DMS79 treated with DMSO at 0.1 percent for 48 hours (cell line): ENCODE results near the gene ARHGAP26.

Source experiments
- DNase-seq: peaks from one replicate; lab custom pipeline; 2025; lab: John Stamatoyannopoulos, UW

Gene ARHGAP26

DNA sequence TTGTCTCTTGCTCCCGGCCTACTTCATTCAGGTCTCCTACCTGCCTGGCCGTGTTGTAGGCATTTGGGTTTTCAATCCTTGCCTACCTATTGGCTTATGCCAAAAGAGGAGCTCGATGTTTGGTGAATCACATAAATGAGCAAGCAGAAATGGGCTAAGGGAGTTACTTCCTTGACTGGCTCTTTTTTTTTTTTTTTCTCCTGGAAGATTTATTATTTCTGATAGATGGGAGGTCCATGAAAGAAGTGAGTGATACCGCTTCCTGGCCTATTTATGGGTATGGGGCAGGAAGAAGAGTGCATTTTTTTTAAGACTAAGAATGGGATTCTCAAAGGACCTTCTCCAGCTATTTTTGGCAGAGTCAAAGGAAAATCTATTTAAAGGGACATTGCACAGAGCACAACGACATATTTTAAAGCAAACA is 294.1 kb downstream of the ARHGAP26 start:
- no peak for DNase-seq

DNA sequence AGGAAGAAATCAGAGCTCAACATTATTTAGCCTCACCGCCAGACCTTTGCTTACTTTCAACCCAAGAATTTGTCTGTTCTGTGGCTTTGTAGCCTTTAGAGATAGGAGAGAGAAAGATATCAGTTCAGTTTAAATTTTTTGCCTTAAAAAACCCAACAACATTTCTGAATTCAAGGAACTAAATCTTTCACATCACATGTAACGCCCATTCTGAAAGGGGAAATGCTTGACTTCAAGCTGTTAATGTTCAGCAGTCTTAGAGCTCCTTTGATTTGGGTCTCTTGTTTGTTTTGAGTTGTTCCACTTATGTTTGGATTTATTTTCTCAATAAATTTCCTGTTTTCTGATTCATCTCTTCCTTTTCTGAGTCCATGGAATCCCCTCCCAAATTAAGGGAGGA is 294.5 kb downstream of the ARHGAP26 start:
- DNase-seq: no peak

DNA sequence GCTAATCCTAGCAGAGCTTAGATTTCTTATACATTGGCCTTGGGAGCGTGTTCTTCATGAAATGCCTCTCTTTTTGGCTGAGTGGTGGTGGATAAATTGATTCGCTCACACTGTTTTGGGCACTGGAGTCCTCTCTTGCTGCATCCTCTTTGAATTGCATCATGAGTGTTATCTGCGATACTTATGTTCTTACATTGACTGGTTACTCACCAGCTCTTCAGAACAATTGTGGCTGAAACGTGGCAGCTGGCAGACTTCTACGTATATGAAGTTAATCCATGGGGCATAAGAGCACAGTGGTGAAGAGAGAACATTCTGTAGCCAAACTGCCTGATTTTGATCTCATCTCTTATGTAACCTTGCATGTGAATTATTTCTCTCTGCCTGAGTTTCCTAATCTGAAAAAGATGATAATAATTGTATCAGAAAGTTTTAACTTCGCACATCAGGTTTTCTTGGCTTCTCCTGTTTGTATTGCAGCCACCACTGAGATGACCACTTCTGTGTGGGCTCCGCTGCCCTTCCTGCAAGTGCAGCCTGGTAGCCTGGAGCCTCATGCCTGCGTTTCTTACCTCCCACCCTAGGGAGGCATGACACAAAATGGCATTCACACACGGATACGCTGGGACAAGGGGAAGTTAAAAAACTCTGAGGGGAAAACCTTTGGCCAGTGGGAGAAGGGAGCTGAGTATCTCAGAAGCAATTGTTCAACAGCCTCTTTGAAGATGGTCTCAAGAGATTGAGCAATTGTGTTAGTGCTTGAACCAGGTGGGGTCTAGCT is 295.2 kb downstream of the ARHGAP26 start:
- DNase-seq: no peak

DNA sequence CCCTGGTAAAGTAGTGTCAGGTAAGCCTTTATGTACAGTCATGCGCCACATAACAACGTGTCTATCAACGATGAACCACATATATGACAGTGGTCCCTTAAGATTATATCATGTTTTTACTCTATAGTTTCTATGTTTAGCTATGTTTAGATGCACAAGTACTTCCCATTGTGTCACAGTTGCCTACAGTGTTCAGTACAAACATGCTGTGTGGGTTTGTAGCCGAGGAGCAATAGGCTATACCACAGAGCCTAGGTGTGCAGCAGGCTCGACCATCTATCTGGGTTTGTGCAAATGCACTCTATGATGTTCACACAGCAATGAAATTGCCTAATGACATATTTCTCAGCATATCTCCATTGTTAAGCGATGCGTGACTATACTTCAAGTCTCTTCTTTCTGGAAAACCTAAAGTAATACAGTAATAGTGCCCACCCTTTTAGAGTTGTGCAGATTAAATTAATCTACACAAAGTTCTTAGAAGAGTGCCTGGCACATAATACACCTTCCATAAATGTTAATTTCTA is 295.9 kb downstream of the ARHGAP26 start:
- no peak for DNase-seq

DNA sequence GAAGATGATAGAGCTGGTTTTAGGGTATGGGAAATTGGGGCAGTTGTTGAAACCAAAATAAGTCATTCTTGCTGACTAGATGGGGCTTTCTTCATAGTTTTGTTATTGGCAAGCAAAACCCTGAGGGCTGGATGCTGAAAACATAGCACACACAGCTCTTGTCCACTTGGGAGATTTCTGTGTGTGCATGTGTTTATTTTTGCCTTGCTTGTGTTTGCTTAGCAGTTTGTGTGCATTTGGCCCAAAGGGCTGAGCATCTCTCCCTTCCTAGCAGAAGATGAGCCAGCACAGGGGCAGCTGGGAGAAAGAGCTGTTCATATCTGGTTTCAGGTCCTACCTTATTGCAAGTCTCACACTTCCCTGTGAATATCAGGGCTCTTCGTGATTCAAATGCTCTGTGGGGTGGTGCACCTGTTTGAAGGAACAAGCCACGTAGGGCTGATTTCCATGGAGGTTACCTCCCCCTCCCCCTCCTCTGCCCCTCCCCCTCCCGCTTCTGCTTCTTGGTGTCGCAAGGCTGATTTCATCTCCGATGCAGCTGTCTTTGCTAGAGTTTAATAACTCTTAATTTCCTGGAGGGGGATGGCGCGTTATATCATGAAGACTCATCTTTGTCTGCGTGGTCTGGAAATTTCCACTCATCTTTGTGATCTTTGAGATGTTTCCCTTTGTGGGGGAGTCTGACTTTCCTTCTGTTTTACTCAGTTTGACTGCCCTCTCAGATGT is 296.5 kb downstream of the ARHGAP26 start:
- DNase-seq: no peak

DNA sequence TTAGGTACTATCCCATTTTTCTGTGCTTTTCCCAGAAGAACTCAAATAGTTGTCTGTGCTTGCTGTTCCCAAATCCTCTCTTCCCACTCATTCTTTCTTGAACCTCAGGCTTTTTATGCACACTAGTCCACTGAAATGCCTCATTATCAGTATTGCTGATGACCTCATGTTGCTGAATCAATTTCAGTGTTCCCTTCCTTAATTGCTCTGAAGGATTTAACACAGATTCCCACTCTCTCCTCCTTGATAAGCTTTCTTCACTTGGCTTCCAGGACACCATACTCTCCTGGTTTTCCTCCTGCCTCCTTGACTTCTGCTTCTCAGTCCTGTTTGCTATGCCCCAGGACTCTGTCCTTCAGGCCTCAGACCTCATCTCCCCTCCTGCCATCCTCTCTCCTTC is 298.5 kb downstream of the ARHGAP26 start:
- DNase-seq: no peak

DNA sequence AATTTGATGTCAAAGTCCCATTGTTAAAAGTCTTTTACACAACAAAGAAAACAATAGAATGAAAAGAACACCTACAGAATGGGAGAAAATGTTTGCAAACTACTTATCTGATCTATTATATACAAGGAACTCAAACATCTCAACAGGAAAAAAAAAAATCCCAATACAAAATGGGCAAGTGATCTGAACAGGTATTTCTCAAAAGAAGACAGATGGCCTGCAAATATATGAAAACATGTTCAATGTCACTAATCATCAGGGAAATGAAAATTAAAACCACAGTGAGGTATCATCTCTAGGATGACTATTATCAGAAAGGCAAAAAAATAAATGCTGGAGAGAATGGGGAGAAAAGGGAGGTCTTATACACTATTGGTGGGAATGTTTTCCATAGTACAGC is 301.8 kb downstream of the ARHGAP26 start:
- DNase-seq: no peak

DNA sequence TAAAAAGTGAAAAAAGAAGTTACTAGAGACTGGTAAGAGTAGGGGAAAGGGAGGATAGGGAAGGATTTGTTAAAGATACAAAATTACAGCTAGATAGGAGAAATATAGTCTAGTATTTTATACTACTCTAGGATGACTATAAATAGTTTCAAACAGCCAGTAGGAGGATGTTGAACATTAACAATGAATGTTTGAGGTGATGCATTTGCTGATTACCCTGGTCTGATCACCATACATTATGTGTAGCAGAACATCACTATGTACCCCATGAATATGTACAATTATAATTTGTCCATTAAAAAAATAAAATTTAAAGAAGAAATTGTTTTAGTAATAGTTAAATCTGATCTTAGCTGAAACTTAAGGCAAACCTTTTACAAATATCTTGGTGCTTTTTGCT is 302.6 kb downstream of the ARHGAP26 start:
- no peak for DNase-seq

DNA sequence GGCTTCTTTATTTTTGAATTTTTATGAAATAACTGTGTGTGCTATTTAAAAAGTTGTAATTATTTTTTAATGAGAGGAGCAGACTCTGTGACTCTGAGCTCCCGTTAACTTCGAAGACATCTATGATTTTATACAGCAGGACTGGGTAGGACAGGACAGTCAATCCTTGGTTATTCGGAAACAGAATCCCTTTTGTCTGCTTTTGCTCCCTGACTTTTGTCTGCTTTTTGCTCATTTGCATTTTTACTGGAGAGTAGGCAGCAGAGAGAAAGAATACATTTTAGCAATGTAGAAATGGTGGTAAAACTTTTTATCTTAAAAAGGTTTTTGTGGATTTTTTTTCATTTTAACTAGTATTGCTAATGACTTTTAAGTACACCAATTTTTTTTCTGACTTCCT is 303.6 kb downstream of the ARHGAP26 start:
- no peak for DNase-seq

DNA sequence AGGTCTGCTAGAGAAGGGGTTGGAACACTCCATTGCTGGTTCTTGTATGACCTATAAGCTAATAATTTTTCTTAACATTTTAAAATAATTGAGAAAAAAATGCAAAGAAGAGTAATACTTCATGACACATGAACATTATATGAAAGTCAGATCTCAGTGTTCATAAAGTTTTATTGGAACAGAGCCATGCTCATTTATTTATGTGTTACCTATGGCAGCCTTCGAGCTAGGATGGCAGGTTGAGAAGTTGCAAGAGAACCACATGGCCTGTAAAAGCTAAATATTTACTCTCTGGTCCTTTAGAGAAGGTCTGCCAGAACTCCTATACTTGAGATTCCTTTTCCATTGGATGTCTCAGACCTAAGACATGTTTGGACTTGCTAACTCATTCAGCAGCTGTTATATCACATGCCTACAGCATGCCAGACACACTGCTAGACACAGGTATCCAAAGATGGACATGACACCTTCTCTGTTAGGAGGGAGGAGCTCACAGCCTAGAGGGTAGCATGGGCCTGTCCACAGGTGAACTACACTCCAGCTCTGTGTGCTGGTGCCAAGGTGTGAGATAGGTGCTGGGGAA is 304.3 kb downstream of the ARHGAP26 start:
- DNase-seq: peak; percentile 11

DNA sequence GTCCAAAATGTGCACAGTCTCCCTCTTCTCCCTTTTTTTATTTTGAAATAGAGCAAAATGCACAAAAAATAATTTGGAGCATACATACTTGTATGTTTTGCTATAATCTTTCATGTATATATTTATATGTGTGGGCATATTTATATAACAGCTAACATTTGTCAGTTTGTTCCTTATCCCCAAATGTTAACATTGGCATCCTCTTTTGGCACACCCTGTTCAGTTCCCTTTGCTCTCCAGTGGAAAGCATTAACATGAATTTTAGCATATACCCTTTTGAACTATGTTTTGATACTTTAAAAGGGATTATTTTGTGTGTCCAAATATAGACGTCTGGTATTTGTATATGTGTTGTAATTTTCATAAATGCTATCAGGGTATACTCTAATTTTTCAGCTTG is 306.2 kb downstream of the ARHGAP26 start:
- no peak for DNase-seq

DNA sequence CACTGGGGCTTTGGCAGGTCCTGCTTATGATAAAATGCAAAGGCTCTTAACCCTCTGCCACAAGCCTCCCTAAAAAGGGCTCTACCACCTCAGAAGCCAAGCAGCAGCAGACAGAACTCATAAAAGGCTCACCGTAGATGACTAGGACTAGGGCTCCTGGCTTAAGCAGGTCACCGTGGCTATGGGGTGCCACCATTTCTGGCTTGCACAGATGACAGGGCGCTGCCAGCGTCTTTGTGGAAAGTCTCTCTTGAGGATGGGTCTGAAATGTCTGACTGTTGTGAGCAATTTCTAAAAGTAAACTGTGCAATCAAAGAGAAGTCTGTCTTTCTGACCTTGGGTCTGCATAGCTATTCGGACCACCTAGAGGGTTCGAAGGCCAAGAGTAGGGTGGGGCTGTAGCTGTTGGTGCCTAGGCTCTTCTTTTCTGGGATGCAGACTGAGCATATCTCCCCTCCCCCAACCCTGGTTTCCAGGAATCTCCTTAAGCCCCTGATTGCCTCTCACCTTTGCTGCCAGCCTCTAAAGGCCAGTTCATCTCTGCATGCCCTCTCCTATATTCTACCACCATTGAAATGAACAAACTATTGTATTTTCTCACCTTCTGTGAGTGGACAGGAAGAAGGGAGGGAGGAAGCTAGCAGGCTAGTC is 307.4 kb downstream of the ARHGAP26 start:
- DNase-seq: no peak

DNA sequence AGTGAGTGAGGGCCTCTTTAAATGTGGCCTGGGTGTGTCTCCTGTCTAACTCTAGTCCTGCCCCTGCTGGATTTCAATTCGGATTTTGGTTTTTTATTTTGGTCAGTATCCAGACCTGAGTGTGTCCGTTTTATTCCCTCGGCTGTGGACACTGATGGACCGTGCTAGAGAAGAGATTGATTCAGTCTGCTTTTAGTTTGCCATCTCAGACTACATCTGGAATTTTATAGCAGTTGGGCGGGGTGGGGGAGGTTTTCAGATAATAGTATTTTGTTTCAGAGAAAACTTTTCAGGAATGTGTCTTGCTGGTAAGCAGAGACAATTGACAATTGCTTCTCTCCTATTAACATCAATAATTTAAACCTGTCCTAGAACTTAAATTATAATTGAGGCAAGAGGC is 308.1 kb downstream of the ARHGAP26 start:
- no peak for DNase-seq

DNA sequence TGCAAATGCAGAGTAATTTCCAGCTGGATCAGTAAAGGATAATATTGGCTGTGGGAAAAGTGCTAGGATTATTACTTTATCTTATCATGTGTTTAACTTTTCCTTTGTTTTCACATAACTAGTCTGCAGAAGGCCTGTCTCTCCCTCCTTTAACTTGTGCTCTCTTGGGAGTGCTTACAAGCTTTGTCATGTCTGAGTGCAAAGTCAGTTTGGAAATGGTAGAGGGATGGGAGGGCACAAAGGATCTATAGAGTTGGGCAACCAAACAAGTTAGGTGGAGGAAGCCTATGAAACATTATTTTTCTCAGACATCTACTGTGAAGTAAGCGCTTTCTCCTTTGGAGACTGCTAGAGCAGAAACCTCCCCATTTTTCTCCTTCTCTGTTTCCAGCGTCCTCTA is 308.8 kb downstream of the ARHGAP26 start:
- DNase-seq: no peak

DNA sequence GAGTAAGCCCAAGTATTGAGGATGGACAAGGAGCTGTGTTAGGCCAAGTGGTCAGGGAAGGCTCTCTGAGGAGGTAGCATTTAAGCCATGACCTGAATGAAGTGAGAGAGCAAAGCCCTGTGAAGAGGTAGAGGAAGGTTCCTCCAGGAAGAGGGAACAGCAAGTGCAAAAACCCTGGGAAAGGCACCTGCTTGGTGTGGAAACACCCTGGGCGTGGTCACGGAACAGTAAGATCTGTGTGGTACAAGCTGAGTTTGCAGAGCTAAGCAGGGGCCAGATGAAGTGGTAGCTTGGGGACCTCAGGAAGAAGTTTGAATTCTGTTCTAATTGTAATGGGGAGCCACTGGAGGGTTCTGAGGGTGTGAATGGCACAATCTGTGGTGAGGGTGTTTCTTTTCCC is 310.2 kb downstream of the ARHGAP26 start:
- no peak for DNase-seq

DNA sequence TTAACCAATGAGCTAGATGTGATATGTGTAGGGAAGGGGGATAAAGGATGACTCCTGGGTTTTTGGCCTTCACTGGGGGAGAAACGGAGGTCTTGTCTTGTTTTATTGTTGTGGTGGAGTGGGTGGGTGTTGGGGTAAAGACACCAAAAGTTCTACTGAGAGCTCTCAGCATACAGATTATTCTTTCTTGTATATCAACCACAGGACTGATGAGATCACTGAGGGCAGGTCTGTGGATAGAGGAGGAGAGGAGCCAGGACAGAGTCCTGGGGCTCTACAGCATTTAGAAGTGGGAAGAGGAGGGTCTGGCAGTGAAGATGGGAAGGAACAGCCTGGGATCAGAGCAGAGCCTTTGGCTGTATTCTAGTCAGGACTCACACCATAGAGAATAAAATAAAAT is 310.8 kb downstream of the ARHGAP26 start:
- DNase-seq: no peak

DNA sequence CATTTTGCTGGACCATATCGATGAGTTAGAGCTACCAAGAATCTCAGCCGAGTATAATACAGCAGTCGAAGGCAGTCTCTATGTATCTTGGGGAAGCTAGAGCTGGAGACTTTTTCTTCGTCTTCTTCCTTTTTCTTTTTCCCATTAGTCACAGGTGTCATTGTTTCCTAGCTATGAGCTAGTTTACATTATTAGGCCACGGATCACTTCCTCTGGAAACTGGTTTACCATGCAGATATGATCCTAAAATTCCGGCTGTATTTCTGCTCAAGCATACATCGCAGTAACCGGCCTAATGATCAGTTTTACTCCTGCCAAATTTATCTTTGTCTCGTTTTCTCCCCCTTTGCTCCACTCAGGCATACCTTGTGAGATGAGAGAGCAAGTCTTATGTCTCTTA is 312.8 kb downstream of the ARHGAP26 start:
- no peak for DNase-seq

DNA sequence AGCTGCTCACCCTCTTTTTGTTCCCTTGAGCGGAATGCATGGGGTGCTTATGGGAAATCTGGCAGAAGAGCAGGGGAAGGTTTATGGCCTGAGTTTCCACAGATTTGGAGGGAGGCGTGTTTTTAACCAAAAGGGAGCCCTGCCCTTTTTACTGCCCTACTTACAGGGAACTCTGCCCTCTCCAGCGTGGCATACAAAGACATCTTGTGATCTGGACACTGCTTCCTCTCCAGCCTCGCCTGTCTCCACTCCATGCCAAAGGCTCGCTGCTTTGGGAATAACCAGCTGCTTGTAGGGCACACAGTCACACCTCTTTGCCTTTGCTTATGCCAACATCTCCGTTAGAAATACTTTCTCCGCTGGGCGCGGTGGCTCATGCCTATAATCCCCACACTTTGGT is 314.2 kb downstream of the ARHGAP26 start:
- DNase-seq: no peak

DNA sequence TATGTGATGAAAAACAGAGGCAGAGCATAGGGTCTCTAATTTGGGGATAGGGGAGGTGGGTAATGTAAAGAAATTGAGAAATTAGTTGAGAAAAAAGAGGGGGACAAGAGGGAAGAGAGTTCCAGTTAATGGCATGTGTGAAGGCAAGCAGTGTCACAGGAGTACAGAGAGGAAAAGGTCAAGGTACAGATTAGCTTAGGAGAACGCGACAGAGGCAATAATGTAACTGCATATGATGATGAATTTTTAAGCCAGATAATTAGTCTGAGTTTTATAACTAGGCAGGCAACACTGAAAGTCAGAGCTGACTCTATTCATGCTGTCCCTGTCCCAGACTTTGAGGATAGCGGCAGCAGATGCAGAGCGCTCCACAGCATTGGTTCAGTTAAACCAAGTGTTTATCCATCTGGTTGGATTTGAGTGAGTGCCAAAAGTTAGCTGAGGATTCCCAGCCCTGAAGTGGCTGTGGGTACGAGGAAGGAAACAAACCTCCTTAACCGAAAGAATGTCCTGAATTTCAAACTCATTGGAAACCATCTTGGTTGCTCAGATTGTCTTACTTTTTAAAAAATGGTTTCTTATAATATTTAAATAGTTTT is 315.2 kb downstream of the ARHGAP26 start:
- peak; percentile 18 for DNase-seq

DNA sequence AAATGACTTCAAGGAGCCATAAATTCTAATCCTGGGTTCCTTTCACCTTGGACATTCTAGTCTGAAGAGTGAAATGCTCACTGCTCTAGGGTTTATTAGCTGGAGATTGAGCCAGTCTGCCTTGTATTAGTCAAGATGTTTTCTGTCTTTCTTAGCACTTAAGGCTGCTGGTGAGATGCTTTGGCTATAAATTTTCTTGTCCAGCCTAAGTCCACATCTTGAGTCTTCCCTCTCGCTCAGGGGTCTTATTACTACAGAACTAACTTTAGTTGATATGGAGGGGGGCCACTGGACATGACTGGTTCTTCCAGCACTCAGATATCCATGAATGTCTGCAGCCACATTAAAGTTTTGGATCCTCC is 316.4 kb downstream of the ARHGAP26 start:
- DNase-seq: no peak

DNA sequence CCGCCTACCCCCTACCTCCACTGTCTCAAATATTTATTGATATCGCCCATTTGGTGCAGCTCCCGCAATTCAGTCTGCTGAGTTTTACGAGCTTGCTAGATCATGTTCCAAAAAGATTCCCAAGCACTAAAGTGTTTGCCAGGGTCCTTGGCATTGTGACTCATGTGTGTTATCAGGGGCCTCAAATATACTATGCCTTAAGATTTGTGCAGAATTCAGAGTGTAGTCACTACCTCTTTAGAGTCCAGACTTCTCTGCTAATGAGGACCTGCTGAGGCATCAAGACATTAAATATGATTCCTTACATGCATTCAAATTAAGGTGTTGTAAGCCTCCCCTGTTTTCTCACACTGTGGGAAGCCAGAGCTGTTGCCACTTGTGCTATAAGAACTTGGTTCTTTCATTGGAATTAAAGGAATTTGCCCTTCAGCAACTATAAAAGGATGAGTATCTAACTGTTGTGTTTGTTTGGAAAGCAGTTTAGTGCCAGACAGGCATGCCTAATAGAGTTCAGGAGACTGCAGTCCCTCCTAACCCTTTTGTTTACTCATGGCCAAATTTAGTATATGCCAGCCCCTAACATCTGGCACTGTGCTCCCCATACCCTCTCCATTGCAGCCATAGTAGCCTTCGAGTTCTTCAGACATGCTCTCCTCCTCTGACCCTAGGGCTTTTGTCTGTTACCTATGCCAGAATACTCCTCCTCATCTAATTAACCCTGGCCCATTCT is 316.9 kb downstream of the ARHGAP26 start:
- peak; percentile 70 for DNase-seq
